ENCODE results near the gene CMTM8.
"Not testable (repeated sequence)": the region's sequence is repeated elsewhere in the genome, so short reads cannot be mapped to it uniquely, and the experiment has no call there.

Gene CMTM8

GRCh38 chr3:32383136-32383711, 144.7 kb downstream of the CMTM8 start:
- FAIRE-seq, result no peak

DNA sequence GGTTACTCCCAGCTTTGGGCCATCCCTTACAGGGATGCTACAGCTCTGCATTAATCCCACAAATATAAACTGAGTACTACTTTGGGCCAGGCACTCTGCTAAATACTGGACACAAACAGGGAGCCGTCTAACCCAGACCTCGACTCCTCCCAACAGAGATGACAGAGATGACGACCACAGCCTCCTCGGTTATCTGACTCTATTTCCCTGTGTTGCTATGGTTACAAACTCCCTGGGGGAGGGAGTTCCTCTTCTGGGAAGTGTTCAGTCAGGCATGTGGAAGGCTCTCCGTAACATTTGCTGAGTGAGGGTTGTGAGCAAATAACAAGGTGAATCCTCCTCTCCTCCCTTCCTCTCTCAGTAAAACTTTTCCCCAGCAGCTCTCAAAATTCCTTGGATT, 146.5 kb downstream of the CMTM8 start:
- no peak for FAIRE-seq

- FAIRE-seq, result no peak
These were observed 149.0 kb downstream of the CMTM8 start for GRCh38 chr3:32387512-32387911.

- not testable (repeated sequence) for FAIRE-seq
These were observed 151.1 kb downstream of the CMTM8 start for GRCh38 chr3:32389577-32389976.

DNA sequence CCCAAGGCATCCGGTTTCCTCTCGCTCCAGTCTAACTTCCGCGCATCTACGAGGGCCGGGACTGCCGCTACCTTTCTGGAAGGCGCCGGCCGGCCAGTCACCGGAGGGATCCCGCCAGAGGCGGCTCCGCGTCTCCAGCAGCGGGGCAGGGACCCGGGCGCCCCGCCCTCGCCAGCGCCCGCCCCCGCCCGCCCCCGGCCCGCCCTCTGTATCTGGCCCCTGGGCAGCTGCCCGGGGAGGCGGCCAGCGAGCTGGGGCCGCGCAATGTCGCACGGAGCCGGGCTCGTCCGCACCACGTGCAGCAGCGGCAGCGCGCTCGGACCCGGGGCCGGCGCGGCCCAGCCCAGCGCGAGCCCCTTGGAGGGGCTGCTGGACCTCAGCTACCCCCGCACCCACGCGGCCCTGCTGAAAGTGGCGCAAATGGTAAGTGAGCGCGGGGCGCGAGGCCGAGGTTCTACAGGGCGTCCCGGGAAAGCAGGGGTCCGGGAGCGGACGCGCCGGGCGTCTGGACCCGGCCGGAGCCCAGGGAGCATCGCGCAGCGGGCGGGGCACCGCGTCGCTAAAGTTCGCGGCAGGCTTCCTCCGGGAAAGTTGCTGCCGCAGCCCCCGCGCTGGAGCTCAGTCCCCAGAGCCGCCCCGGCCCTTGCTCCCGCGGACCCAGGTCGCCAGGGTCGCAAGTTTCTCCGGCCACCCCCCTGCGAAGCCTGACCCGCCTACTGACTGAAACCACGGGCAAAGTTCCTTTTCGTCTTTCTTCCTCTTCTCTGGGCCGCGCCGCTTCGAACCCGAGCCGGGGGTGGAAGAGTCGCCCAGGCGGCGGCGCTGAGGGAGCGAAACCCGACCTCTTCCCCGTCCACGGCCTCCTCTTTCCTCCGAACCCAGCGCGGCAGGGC, 153.4 kb downstream of the CMTM8 start, which contains the start of gene CMTM7:
Gene CMTM7 (plus strand): TSS at position 211 of the 893 bp plus-strand sequence. CDS start 54 bp downstream, at position 265.
- FAIRE-seq, result no peak

GRCh38 chr3:32392536-32393302, 154.2 kb downstream of the CMTM8 start:
- no peak for FAIRE-seq

DNA sequence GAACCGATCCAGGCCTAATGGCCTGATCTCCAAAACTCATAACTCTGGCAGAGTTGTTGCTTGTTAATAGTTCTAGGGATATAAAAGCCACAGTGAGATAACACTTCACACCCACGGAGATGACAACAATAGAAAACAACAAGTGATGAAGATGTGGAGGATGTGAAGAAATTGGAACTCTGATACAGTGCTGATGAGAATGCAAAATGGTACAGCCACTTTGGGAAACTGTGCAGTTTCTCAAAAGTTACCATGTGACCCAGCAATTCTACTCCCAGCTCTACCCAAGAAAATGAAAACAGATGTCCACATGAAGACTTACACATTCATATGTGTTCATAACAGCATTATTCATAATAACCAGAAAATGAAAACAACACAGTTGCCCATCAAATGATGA, 157.0 kb downstream of the CMTM8 start:
- FAIRE-seq, result no peak

- no peak for FAIRE-seq
These were observed 159.5 kb downstream of the CMTM8 start for GRCh38 chr3:32397941-32398340.

DNA sequence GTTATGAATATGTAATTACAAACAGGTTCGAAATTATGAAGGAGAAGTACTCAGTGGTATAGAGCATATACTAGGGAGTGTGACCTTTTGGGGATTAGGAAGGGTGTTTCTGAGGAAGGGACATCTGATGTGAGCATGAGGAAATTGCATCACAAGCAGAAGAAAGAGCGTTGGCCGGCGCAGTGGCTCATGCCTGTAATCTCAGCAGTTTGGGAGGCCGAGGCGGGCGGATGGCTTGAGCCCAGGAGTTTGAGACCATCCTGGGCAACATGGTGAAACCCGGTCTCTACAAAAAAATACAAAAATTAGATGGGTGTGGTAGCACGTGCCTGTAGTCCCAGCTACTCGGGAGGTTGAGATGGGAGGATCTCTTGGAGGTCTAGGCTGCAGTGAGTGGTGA, 160.1 kb downstream of the CMTM8 start:
- no peak for FAIRE-seq

- FAIRE-seq, result peak; percentile 18
These were observed 160.6 kb downstream of the CMTM8 start for GRCh38 chr3:32399030-32399620.

GRCh38 chr3:32401126-32401525, 162.6 kb downstream of the CMTM8 start:
- no peak for FAIRE-seq

DNA sequence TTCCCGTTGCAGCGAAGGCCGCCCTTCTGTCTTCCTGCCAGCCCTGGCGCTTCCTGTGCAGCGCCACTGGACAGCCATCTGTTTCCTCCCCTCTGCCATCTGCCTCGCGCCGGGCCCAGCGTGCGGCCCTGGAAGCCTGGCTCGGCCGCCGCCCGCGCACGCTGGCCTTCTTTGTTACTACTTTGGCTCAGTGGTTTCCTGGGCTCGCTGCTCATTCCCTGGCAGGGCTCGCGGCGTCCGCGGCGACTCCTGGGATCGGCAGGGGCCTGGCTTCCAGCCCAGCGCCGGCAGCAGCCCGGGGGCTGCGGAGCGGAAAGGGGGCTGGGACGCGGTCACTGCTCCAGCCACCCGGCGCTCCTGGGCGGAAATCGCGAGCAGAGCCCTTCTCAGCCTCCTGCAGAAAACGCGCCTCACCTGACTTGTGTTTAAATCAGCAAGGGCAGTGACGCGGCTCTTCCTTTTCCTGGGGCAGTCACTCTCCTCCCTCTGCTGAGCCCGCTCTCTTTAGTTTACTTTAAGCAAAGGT, 163.1 kb downstream of the CMTM8 start:
- no peak for FAIRE-seq

GRCh38 chr3:32403663-32404062, 165.2 kb downstream of the CMTM8 start:
- no peak for FAIRE-seq

DNA sequence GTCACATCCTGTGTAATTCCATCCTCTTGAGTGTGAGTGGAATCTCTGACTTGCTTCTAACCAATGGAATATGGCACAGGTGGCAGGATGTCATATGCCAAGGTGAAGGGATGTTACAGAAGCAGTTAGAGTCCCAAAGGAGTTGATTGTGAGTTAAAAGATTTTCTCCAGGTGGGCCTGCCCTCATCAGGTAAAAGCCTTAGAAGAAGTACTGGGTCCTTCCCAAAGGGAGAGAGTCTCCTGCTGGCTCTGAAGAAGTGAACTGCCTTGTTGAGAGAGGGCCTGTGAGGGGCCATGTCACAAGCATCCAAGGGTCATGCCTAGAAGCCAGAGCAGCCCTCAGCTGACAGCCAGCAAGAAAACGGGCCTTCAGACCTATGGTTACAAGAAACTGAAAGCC, 166.2 kb downstream of the CMTM8 start:
- FAIRE-seq, result no peak

GRCh38 chr3:32405155-32405554, 166.7 kb downstream of the CMTM8 start:
- FAIRE-seq, result no peak

DNA sequence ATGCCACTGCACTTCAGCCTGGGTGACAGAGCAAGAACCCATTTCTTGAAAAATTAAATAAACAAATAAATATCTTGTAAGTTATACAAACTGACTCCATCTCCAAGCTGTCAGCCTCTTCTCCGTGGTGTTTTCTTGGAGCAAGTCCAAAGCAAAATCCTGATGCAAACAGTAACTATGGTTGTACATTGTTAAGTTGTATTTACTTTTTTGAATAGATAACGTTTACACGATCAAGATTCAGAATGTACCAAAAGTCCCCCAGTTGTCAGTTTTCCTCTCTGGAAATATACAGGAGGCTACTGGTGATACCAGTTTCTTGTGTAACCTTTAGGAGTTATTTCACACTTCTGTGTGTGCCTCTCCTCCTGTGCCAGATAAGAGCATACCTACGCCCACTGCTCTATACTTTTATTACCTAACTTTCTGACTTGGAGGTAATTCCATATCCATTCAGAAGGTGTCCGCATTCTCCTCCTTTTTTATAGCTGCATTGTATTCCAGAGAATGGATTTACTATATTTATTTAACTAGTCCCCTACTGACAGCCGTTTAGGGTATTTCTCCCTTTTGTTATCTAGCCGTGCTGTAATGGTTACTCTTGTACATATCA, 167.3 kb downstream of the CMTM8 start:
- no peak for FAIRE-seq

GRCh38 chr3:32406486-32407408, 168.3 kb downstream of the CMTM8 start:
- no peak for FAIRE-seq

DNA sequence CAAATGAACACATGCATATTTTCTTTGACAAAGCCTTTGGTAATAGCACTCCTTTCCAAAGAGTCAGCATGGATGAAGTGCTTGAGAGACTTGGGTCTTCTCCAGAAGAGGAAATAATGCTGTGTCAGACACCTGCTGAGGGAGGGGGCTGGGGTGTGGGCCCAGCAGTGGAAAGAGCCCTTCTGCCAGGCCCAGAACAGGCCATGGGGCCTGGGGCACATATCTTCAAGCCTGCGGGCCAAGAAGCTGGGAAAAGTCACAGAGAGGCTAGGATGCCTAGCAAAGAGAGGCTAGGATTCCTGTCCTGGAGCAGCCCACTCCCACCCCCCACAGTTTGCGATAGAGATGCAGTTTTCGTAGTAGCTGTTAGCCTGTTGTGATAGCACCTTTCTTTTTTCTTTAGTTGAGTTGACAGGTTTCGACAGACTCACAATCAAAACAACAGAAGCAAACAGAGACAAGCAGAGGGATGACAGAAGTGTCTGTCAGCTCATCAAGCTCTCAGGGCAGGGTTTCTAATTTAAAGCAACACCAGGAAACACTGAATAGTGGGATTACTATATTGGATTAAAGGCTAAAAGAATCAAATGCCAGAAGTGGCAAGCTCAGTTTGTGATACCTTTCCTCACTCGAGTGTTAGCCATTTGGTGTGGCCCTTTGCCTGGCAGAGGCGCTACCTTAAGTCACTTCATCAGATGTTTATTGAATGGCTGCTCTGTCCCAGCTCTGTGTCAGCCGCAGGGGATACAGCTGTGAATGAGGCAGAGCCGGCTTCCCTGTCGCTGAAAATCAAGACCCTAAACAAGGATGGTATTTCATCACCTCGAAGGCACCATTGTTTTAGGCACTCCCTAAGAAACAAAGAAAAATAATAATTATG, 172.1 kb downstream of the CMTM8 start:
- no peak for FAIRE-seq

DNA sequence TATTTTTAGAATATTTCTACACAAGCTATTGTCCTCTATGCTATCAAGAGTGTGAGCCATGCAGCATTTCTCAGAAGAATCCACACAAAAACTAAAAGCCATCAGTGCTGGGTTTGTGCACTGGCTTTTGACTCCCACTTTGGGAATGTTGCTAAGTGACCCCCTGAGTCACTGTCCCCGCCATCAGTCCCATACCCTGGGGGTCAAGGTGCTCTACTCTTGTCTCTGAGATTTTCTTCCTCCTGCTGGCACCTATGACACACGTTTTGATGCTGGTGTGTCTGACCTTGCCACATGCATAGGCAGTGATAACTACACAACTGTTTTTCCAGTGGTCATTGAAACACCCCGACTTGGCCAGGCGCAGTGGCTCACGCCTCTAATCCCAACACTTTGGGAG, 173.0 kb downstream of the CMTM8 start:
- no peak for FAIRE-seq

- FAIRE-seq, result no peak
These were observed 174.4 kb downstream of the CMTM8 start for GRCh38 chr3:32412887-32413286.

All from colon (tissue), 2 donors.